K562 (cell line): ENCODE measurements around the gene CNTN4. TPM values are rescaled to one million over a fixed set of nuclear protein-coding genes. Genes with fewer than 3 reads are reported as not detected.
A peak's percentile ranks its signal among the peaks of the same experiment; 100 is the strongest.

ENCODE experiments used
- ATAC-seq: fragments of 200-7000 bp; cut with Tn5 transposase; 3 replicates; pipeline ENCODE4 v1.9.1; 2020; ENCODE audit warnings: moderate library complexity
- BruUV-seq: library from RNA; stranded (reverse); fragments of 400-500 nt; replicated peaks from 2 replicates; lab custom pipeline; 2021; lab: Mats Ljungman, UMichigan
- CTCF ChIA-PET: fragments of 300-600 bp; formaldehyde crosslinking; extraction: SDS; loops from one replicate; lab custom pipeline; 2021; ENCODE audit warnings: low intra/inter-chr PET ratio; lab: Yijun Ruan, JAX
- POLR2A ChIA-PET: fragments of 300-600, 350-650 bp; sonication (Branson Sonifier 250); formaldehyde crosslinking; extraction: SDS; loops from one replicate; lab custom pipeline; 2021; ENCODE audit warnings: antibody characterized with exemption, inconsistent platforms; lab: Yijun Ruan, JAX
- DNase-seq, 4 experiments: peaks; one replicate each; pipeline versions ENCODE4 v3.0.0 to v3.0.0-alpha.2; 2011 to 2018; ENCODE audit warnings: low spot score in 3 of 4, mixed read lengths in 3 of 4; ENCODE audit errors: extremely low read depth in 1 of 4
- FAIRE-seq: peaks from 2 replicates; lab custom pipeline; 2011; peaks lifted over from hg19 to GRCh38; lab: Jason Lieb, UNC
- H2AFZ ChIP-seq: 2 replicates; pipeline ENCODE4 v1.6.0; 2011; ENCODE audit warnings: low read depth, low read length, control low read depth, inconsistent platforms
- H3K27ac ChIP-seq: fragments of 200-600 bp; 3 replicates; pipeline ENCODE4 v1.8.0; 2011; ENCODE audit warnings: low read depth, mild to moderate bottlenecking, control low read depth, inconsistent platforms, low read length, moderate library complexity, mixed read lengths; ENCODE audit errors: extremely low read depth
- H3K27me3 ChIP-seq, 2 experiments: fragments of 300-600 bp in 1 of 2; 2 replicates in 1 of 2; 3 replicates in 1 of 2; pipeline versions ENCODE4 v1.6.0 to v1.8.0; 2011; ENCODE audit warnings: inconsistent platforms in 2 of 2, low read length in 2 of 2, mild to moderate bottlenecking in 1 of 2, mixed read lengths in 1 of 2, moderate library complexity in 1 of 2; ENCODE audit not compliant: control insufficient read depth in 2 of 2, insufficient read depth in 2 of 2
- H3K36me3 ChIP-seq: fragments of 300-600 bp; 3 replicates; pipeline ENCODE4 v1.8.0; 2011; ENCODE audit warnings: mild to moderate bottlenecking, low read length, inconsistent platforms; ENCODE audit not compliant: control insufficient read depth, insufficient read depth
- H3K4me1 ChIP-seq, 2 experiments: fragments of 200-600 bp in 1 of 2; replicated peaks in 1 of 2; 2 replicates in 1 of 2; 3 replicates in 1 of 2; pipeline versions ENCODE4 v1.5.1 to v1.8.0; 2011; ENCODE audit warnings: inconsistent platforms in 2 of 2, low read length in 2 of 2, mild to moderate bottlenecking in 1 of 2, mixed read lengths in 1 of 2, moderate library complexity in 1 of 2; ENCODE audit not compliant: control insufficient read depth in 2 of 2, insufficient read depth in 2 of 2
- H3K4me2 ChIP-seq: 2 replicates; pipeline ENCODE4 v1.6.1; 2011; ENCODE audit warnings: low read length, control low read depth, inconsistent platforms, mixed read lengths; ENCODE audit not compliant: insufficient read depth
- H3K4me3 ChIP-seq: fragments of 200-600 bp; sonication (generic), shearing (Covaris generic); 2 replicates; pipeline ENCODE4 v1.5.1; 2016; ENCODE audit warnings: control low read depth, inconsistent platforms
- H3K79me2 ChIP-seq: fragments of 200-600 bp; 3 replicates; pipeline ENCODE4 v1.8.0; 2011; ENCODE audit warnings: low read length, inconsistent platforms; ENCODE audit not compliant: control insufficient read depth, insufficient read depth
- H3K9ac ChIP-seq, 2 experiments: 2 replicates each; pipeline versions ENCODE4 v1.6.0 to v1.6.1; 2011; ENCODE audit warnings: low read depth in 2 of 2, low read length in 2 of 2, control low read depth in 1 of 2, inconsistent platforms in 1 of 2, mild to moderate bottlenecking in 1 of 2, mixed read lengths in 1 of 2; ENCODE audit not compliant: insufficient read depth in 1 of 2
- H3K9me1 ChIP-seq: one replicate; pipeline ENCODE4 v1.6.0; 2011; ENCODE audit warnings: inconsistent platforms, mild to moderate bottlenecking, low read length, moderate library complexity; ENCODE audit not compliant: control insufficient read depth, insufficient read depth
- H3K9me3 ChIP-seq: replicated peaks from 2 replicates; pipeline ENCODE4 v1.5.1; 2011; ENCODE audit warnings: low read depth, low read length, inconsistent platforms; ENCODE audit not compliant: control insufficient read depth, insufficient read depth
- H4K20me1 ChIP-seq: replicated peaks from 2 replicates; pipeline ENCODE4 v1.6.1; 2011; ENCODE audit warnings: low read length, inconsistent platforms, mixed read lengths; ENCODE audit not compliant: control insufficient read depth, insufficient read depth
- HMGN3 ChIP-seq: IDR thresholded peaks from 2 replicates; pipeline ENCODE4 v1.6.1; 2011; ENCODE audit warnings: borderline replicate concordance, low read depth, mild to moderate bottlenecking, mixed read lengths, low read length; ENCODE audit not compliant: insufficient read length; ENCODE audit errors: extremely low read depth
- POLR3A ChIP-seq: IDR thresholded peaks from 2 replicates; pipeline ENCODE4 v1.6.1; 2011; ENCODE audit warnings: borderline replicate concordance, mild to moderate bottlenecking, moderate library complexity; ENCODE audit not compliant: insufficient read length, insufficient read depth; ENCODE audit errors: extremely low read depth
- RAD51 ChIP-seq: fragments of 450-650 bp; IDR thresholded peaks from 2 replicates; pipeline ENCODE4 v1.7.1; 2016; ENCODE audit warnings: low read depth, mild to moderate bottlenecking, borderline replicate concordance
- WGBS: fragments of 100-300 bp; shearing (Covaris generic); methylation state at CpG from one replicate; pipeline ENCODE4 v1.1.6; 2016; ENCODE audit warnings: low coverage, mixed read lengths; ENCODE audit not compliant: insufficient coverage; ENCODE audit errors: missing lambda C conversion rate; 5-methylcytosine and 5-hydroxymethylcytosine counted together
- in situ Hi-C: fragments of 300-500 bp; cut with MboI; formaldehyde crosslinking; loops from 4 replicates; pipeline ENCODE4 v1.15.0; 2018; ENCODE audit warnings: inconsistent platforms, mixed read lengths
- intact Hi-C: fragments of 100-400 bp; cut with micrococcal nuclease; formaldehyde crosslinking; loops from 2 replicates; pipeline ENCODE4 v1.14.2; 2022
- polyA plus RNA-seq, 8 experiments: library from polyadenylated mRNA; depleted of rRNA in 4 of 8; stranded (reverse) in 5 of 8; unstranded in 3 of 8; fragments of >200 nt; fragmentation: Nextera tagmentation in 2 of 8; fragmentation: Illumina TruSeq in 1 of 8; extraction: Ambion mirVana in 2 of 8; extraction: Trizol in 1 of 8; gene quantifications; 2 replicates each; pipeline versions ENCODE4 v1.2.1 to v1.2.3, GENCODE V29; 2011 to 2014; ENCODE audit warnings: inconsistent platforms in 1 of 8, missing spikeins in 1 of 8
- total RNA-seq, 7 experiments: library from RNA; depleted of rRNA in 6 of 7; stranded (reverse); fragments of >200 nt in 6 of 7; fragmentation: Illumina TruSeq in 2 of 7; extraction: Trizol in 2 of 7; gene quantifications; 2 replicates each; pipeline versions ENCODE4 v1.2.1 to v1.2.3, GENCODE V29; 2011 to 2021; ENCODE audit warnings: low replicate concordance in 1 of 7
- TF ChIP-seq, protein P1 (sequence below): fragments of 250-450 bp; sonication (Bioruptor Pico); IDR thresholded peaks from 2 replicates; pipeline ENCODE4 v1.5.0; 2021; ENCODE audit warnings: mild to moderate bottlenecking, borderline replicate concordance
- TF ChIP-seq, protein P2 (sequence below): fragments of 450-650 bp; formaldehyde crosslinking; IDR thresholded peaks from 2 replicates; pipeline ENCODE4 v1.4.0; 2020; ENCODE audit warnings: mild to moderate bottlenecking, mixed read lengths

The CNTN4 gene
- total and polyA plus RNA-seq, 9 of the 15 experiments (the other 6 are each of a cell fraction or from before 2014, with no cell fraction given), result not detected

DNA sequence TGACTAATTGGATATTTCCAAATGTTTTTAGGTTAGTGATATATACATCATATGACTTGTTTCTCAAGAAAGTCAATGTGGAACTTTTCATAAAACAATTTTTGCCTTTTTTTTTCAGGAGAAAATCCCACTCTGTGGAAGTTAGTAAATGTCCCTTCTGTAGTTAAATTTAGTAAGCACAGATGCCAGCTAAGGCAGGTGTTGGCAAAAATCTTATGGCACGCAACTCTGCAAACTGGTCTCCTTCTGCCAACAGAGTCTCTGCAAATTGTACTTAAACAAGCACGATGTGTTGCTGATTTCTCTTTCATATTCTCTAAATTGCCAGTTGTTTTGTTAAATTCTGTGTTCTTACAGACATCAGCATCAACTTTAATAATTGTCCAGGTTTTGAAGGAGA, 777.7 kb downstream of the CNTN4 start (continued):
- TF ChIP-seq, protein P1, sequence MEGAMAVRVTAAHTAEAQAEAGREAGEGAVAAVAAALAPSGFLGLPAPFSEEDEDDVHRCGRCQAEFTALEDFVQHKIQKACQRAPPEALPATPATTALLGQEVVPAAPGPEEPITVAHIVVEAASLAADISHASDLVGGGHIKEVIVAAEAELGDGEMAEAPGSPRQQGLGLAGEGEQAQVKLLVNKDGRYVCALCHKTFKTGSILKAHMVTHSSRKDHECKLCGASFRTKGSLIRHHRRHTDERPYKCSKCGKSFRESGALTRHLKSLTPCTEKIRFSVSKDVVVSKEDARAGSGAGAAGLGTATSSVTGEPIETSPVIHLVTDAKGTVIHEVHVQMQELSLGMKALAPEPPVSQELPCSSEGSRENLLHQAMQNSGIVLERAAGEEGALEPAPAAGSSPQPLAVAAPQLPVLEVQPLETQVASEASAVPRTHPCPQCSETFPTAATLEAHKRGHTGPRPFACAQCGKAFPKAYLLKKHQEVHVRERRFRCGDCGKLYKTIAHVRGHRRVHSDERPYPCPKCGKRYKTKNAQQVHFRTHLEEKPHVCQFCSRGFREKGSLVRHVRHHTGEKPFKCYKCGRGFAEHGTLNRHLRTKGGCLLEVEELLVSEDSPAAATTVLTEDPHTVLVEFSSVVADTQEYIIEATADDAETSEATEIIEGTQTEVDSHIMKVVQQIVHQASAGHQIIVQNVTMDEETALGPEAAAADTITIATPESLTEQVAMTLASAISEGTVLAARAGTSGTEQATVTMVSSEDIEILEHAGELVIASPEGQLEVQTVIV (CRISPR knock-in tag), result no peak

DNA sequence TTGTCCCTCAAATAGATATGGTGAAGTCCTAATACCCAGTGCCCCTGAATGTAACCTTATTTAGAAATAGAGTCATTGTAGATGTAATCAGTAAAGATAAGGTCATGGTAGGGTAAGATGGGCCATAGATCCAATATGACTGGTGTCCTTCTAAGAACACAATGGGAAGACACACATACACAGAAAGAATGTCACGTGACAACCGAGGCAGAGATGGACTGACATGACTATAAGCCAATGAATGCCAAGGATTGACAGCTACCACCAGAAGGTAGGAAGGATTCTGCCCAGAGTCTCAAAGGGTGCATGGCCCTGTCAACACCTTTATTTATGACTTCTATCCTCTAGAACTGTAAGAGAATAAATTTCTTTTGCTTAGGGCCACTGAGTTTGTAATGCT, 780.4 kb downstream of the CNTN4 start:
- Histone ChIP-seq H3K4me3 (no peak overlapping the region), H2AFZ (no peak overlapping the region), H3K9me3 (no peaks in the 10 kb centered on the region; the same call in 1 of the 2 replicates), H3K27ac (no peak overlapping the region), H3K27me3 (no peaks in the 10 kb centered on the region)
- CTCF ChIA-PET, result no interaction called here
- in situ Hi-C loops, result no loop called here
- intact Hi-C loops, result no loop called here
- ATAC-seq (no peak), DNase-seq (no peak)
- TF ChIP-seq HMGN3 (no peak), POLR3A (no peak), RAD51 (peak; percentile 30; the same call in 1 of the 2 replicates)
- TF ChIP-seq, protein P2, sequence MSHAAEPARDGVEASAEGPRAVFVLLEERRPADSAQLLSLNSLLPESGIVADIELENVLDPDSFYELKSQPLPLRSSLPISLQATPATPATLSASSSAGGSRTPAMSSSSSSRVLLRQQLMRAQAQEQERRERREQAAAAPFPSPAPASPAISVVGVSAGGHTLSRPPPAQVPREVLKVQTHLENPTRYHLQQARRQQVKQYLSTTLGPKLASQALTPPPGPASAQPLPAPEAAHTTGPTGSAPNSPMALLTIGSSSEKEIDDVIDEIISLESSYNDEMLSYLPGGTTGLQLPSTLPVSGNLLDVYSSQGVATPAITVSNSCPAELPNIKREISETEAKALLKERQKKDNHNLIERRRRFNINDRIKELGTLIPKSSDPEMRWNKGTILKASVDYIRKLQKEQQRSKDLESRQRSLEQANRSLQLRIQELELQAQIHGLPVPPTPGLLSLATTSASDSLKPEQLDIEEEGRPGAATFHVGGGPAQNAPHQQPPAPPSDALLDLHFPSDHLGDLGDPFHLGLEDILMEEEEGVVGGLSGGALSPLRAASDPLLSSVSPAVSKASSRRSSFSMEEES (CRISPR knock-in tag), result peak; percentile 90
- TF ChIP-seq, all 486 proteins: peak for 2
- no peaks in the 10 kb centered on the region for H3K36me3 ChIP-seq
- no peaks in the 10 kb centered on the region for H3K4me1 ChIP-seq
- no peaks in the 10 kb centered on the region for H3K9me1 ChIP-seq
- H3K9ac ChIP-seq, result no peak overlapping the region
- WGBS, result 0% methylated on average over 2 of the region's 2 CpGs
- POLR2A ChIA-PET, result no interaction called here
- BruUV-seq, result no TSS peak
- no peak overlapping the region for H3K4me2 ChIP-seq
- H4K20me1 ChIP-seq, result no peaks in the 10 kb centered on the region
- no peaks in the 10 kb centered on the region for H3K79me2 ChIP-seq
- FAIRE-seq, result no peak
